Measurements from ENCODE around the gene ZNF536.

ZNF536 gene

GRCh38 chr19:30543243-30543945 lies 171.2 kb downstream of the ZNF536 start:
- no peak for TF ChIP-seq CTCF (conservative IDR thresholded peaks at IDR 0.05; ENCODE audit: low read depth)
- no peak overlapping the region for H3K27ac ChIP-seq
- ChIA-PET CTCF (no interaction called here), POLR2A (ENCODE audit: low non-redundant PET) (no interaction called here)
- DNase-seq (ENCODE audit: low spot score): no peak

GRCh38 chr19:30545752-30546151 lies 173.6 kb downstream of the ZNF536 start:
- CTCF ChIA-PET: no interaction called here
- DNase-seq (ENCODE audit: low spot score): no peak
- POLR2A ChIA-PET (ENCODE audit: low non-redundant PET): no interaction called here
- no peak overlapping the region for H3K27ac ChIP-seq
- TF ChIP-seq CTCF (conservative IDR thresholded peaks at IDR 0.05; ENCODE audit: low read depth): no peak

- DNase-seq (ENCODE audit: low spot score): no peak
- ChIA-PET POLR2A (ENCODE audit: low non-redundant PET) (no interaction called here), CTCF (no interaction called here)
- no peak for TF ChIP-seq CTCF (conservative IDR thresholded peaks at IDR 0.05; ENCODE audit: low read depth)
- no peak overlapping the region for H3K27ac ChIP-seq
Measured at GRCh38 chr19:30546332-30546731, 174.1 kb downstream of the ZNF536 start.

GRCh38 chr19:30547246-30547645 lies 175.1 kb downstream of the ZNF536 start:
- ChIA-PET CTCF (interaction anchor here (0.6 kb wide), 1 partner anchor 103 kb away, joined by 5 read pairs; no protein-coding TSS in a partner anchor), POLR2A (ENCODE audit: low non-redundant PET) (no interaction called here)
- H3K27ac ChIP-seq: no peak overlapping the region
- TF ChIP-seq CTCF (conservative IDR thresholded peaks at IDR 0.05; ENCODE audit: low read depth): no peak
- DNase-seq (ENCODE audit: low spot score): no peak

- TF ChIP-seq CTCF (conservative IDR thresholded peaks at IDR 0.05; ENCODE audit: low read depth): no peak
- ChIA-PET CTCF (no interaction called here), POLR2A (ENCODE audit: low non-redundant PET) (no interaction called here)
- H3K27ac ChIP-seq: no peak overlapping the region
- no peak for DNase-seq (ENCODE audit: low spot score)
Measured at GRCh38 chr19:30549151-30549550, 177.0 kb downstream of the ZNF536 start.

GRCh38 chr19:30551271-30551670 lies 179.1 kb downstream of the ZNF536 start:
- ChIA-PET POLR2A (ENCODE audit: low non-redundant PET) (interaction anchor here (0.7 kb wide), 1 partner anchor 17 kb away, joined by 4 read pairs; no protein-coding TSS in a partner anchor), CTCF (interaction anchor here (0.6 kb wide), 1 partner anchor 1510 kb away, joined by 3 read pairs; no protein-coding TSS in a partner anchor)
- DNase-seq (ENCODE audit: low spot score): no peak
- no peak overlapping the region for H3K27ac ChIP-seq
- no peak for TF ChIP-seq CTCF (conservative IDR thresholded peaks at IDR 0.05; ENCODE audit: low read depth)

All from RWPE1 (cell line).